ENCODE measurements around the gene PCNX2.

- TF ChIP-seq CTCF (IDR thresholded peaks at IDR 0.05 in 2 of 3, conservative IDR thresholded peaks at IDR 0.05 in 1 of 3; ENCODE audit: borderline replicate concordance in 1 of 3, insufficient read depth in 1 of 3, low read depth in 2 of 3, low read length in 2 of 3): no peak
- no peak for TF ChIP-seq EZH2 (IDR thresholded peaks at IDR 0.05)
- TF ChIP-seq, protein P1, sequence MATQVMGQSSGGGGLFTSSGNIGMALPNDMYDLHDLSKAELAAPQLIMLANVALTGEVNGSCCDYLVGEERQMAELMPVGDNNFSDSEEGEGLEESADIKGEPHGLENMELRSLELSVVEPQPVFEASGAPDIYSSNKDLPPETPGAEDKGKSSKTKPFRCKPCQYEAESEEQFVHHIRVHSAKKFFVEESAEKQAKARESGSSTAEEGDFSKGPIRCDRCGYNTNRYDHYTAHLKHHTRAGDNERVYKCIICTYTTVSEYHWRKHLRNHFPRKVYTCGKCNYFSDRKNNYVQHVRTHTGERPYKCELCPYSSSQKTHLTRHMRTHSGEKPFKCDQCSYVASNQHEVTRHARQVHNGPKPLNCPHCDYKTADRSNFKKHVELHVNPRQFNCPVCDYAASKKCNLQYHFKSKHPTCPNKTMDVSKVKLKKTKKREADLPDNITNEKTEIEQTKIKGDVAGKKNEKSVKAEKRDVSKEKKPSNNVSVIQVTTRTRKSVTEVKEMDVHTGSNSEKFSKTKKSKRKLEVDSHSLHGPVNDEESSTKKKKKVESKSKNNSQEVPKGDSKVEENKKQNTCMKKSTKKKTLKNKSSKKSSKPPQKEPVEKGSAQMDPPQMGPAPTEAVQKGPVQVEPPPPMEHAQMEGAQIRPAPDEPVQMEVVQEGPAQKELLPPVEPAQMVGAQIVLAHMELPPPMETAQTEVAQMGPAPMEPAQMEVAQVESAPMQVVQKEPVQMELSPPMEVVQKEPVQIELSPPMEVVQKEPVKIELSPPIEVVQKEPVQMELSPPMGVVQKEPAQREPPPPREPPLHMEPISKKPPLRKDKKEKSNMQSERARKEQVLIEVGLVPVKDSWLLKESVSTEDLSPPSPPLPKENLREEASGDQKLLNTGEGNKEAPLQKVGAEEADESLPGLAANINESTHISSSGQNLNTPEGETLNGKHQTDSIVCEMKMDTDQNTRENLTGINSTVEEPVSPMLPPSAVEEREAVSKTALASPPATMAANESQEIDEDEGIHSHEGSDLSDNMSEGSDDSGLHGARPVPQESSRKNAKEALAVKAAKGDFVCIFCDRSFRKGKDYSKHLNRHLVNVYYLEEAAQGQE (IDR thresholded peaks at IDR 0.05; ENCODE audit: low read depth): no peak
- TF ChIP-seq RAD21 (IDR thresholded peaks at IDR 0.05; ENCODE audit: low read depth): no peak
- no peak for TF ChIP-seq ZFX (IDR thresholded peaks at IDR 0.05)
- TF ChIP-seq POLR2A (IDR thresholded peaks at IDR 0.05; ENCODE audit: borderline replicate concordance, extremely low read depth, insufficient read depth, insufficient read length): no peak
- TF ChIP-seq SIN3A (IDR thresholded peaks at IDR 0.05; ENCODE audit: low read depth): no peak
- TF ChIP-seq JUND (IDR thresholded peaks at IDR 0.05): no peak
- no peak for TF ChIP-seq EZH2phosphoT487 (IDR thresholded peaks at IDR 0.05; ENCODE audit: borderline replicate concordance)
- no peak for TF ChIP-seq MAX (IDR thresholded peaks at IDR 0.05)
- TF ChIP-seq POLR2AphosphoS5 (IDR thresholded peaks at IDR 0.05; ENCODE audit: low read depth, low read length): no peak
- no peak for TF ChIP-seq YY1 (IDR thresholded peaks at IDR 0.05; ENCODE audit: extremely low read depth, insufficient replicate concordance, low read depth, low read length)
- TF ChIP-seq ZNF274 (IDR thresholded peaks at IDR 0.05; ENCODE audit: low read depth, low read length): no peak
- no peak for TF ChIP-seq ZBTB33 (IDR thresholded peaks at IDR 0.05; ENCODE audit: extremely low read depth, insufficient replicate concordance, low read length)
Measured at GRCh38 chr1:233034836-233035235, 260.7 kb downstream of the PCNX2 start.

Measured in HCT116 (cell line).